ENCODE results near the gene RREB1.

The RREB1 gene

GRCh38 chr6:7241160-7241559, 133.4 kb downstream of the RREB1 start:
- H3K9me2 ChIP-seq (replicated peaks; ENCODE audit: insufficient read depth, low read length) = no peaks in the 10 kb centered on the region
- no peaks in the 10 kb centered on the region for H3K79me2 ChIP-seq (ENCODE audit: insufficient read depth, low read length)
- no peaks in the 10 kb centered on the region for H3K9me3 ChIP-seq (ENCODE audit: insufficient read depth, low read length)
- H4K20me1 ChIP-seq (ENCODE audit: low read depth, low read length) = no peaks in the 10 kb centered on the region
- H3K36me3 ChIP-seq (ENCODE audit: low read length) = no peaks in the 10 kb centered on the region
- no peaks in the 10 kb centered on the region for H3K27me3 ChIP-seq (ENCODE audit: low read length)
- no peak overlapping the region for H3K4me2 ChIP-seq (ENCODE audit: low read depth, low read length, poor library complexity, severe bottlenecking)
- no peak overlapping the region for H3K9ac ChIP-seq (ENCODE audit: low read length)
- no peak overlapping the region for H2AFZ ChIP-seq (ENCODE audit: low read depth, low read length, severe bottlenecking)
- TF ChIP-seq CTCF (IDR thresholded peaks at IDR 0.05; ENCODE audit: insufficient read depth, low read length, poor library complexity, severe bottlenecking) (no peak), EZH2phosphoT487 (conservative IDR thresholded peaks at IDR 0.05; ENCODE audit: low read length) (no peak)
- no peak overlapping the region for H3K27ac ChIP-seq (ENCODE audit: low read depth, low read length)
- H3F3A ChIP-seq (ENCODE audit: insufficient read depth) = no peaks in the 10 kb centered on the region
- no peak overlapping the region for H3K4me3 ChIP-seq (ENCODE audit: insufficient read depth, low read length, poor library complexity, severe bottlenecking)

GRCh38 chr6:7241709-7242645, 134.2 kb downstream of the RREB1 start:
- Histone ChIP-seq H3K9ac (ENCODE audit: low read length) (no peak overlapping the region), H3K4me3 (ENCODE audit: insufficient read depth, low read length, poor library complexity, severe bottlenecking) (no peak overlapping the region), H3K36me3 (ENCODE audit: low read length) (no peaks in the 10 kb centered on the region), H3K4me2 (ENCODE audit: low read depth, low read length, poor library complexity, severe bottlenecking) (no peak overlapping the region), H3K9me3 (ENCODE audit: insufficient read depth, low read length) (no peaks in the 10 kb centered on the region), H3K27ac (ENCODE audit: low read depth, low read length) (no peak overlapping the region), H3F3A (ENCODE audit: insufficient read depth) (no peaks in the 10 kb centered on the region), H3K27me3 (ENCODE audit: low read length) (no peaks in the 10 kb centered on the region), H2AFZ (ENCODE audit: low read depth, low read length, severe bottlenecking) (no peak overlapping the region), H3K9me2 (replicated peaks; ENCODE audit: insufficient read depth, low read length) (no peaks in the 10 kb centered on the region), H3K79me2 (ENCODE audit: insufficient read depth, low read length) (no peaks in the 10 kb centered on the region), H4K20me1 (ENCODE audit: low read depth, low read length) (no peaks in the 10 kb centered on the region)
- TF ChIP-seq CTCF (IDR thresholded peaks at IDR 0.05; ENCODE audit: insufficient read depth, low read length, poor library complexity, severe bottlenecking) (no peak), EZH2phosphoT487 (conservative IDR thresholded peaks at IDR 0.05; ENCODE audit: low read length) (no peak)

- H3K27me3 ChIP-seq (ENCODE audit: low read length) = no peaks in the 10 kb centered on the region
- H3K9me2 ChIP-seq (replicated peaks; ENCODE audit: insufficient read depth, low read length) = no peaks in the 10 kb centered on the region
- no peak overlapping the region for H2AFZ ChIP-seq (ENCODE audit: low read depth, low read length, severe bottlenecking)
- no peaks in the 10 kb centered on the region for H3K9me3 ChIP-seq (ENCODE audit: insufficient read depth, low read length)
- H3K4me3 ChIP-seq (ENCODE audit: insufficient read depth, low read length, poor library complexity, severe bottlenecking) = no peak overlapping the region
- no peaks in the 10 kb centered on the region for H3F3A ChIP-seq (ENCODE audit: insufficient read depth)
- H4K20me1 ChIP-seq (ENCODE audit: low read depth, low read length) = no peaks in the 10 kb centered on the region
- TF ChIP-seq CTCF (IDR thresholded peaks at IDR 0.05; ENCODE audit: insufficient read depth, low read length, poor library complexity, severe bottlenecking) (no peak), EZH2phosphoT487 (conservative IDR thresholded peaks at IDR 0.05; ENCODE audit: low read length) (no peak)
- H3K4me2 ChIP-seq (ENCODE audit: low read depth, low read length, poor library complexity, severe bottlenecking) = no peak overlapping the region
- H3K36me3 ChIP-seq (ENCODE audit: low read length) = no peaks in the 10 kb centered on the region
- H3K79me2 ChIP-seq (ENCODE audit: insufficient read depth, low read length) = no peaks in the 10 kb centered on the region
- H3K27ac ChIP-seq (ENCODE audit: low read depth, low read length) = no peak overlapping the region
- H3K9ac ChIP-seq (ENCODE audit: low read length) = no peak overlapping the region
Measured at GRCh38 chr6:7242835-7243178, 135.0 kb downstream of the RREB1 start.
